ENCODE measurements around the gene SCN4B. TPM values are rescaled to one million over a fixed set of nuclear protein-coding genes. Genes with fewer than 3 reads are reported as not detected.
A peak's percentile ranks its signal among the peaks of the same experiment; 100 is the strongest.

SCN4B gene
- total and polyA plus RNA-seq, 2 of the 8 experiments (the other 6 are each of a cell fraction or from before 2014, with no cell fraction given): 2.8 to 4.9 TPM

DNA sequence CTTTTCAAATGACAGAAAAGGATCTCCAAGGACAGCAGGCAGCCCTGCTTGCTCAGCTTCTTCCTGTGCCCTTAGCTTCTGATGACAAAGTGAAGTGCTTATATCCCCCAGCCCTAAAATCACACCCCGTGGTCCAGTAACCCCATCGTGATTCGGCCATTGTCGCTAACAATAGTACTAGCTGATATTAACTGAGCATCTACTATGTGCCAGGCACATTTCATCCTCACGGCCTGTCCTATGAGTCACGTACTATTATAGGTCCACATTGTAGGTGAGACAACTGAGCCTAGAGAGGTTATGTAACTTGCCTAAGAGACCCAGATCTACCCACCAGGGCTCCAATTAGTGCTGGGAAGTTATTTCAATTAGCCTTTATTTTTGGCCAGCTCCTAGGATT, 6.1 kb downstream of the SCN4B start:
- H3K36me3 ChIP-seq (ENCODE audit: control insufficient read depth in 2 of 4, insufficient read depth in 4 of 4, low read length in 3 of 4): no peaks in the 10 kb centered on the region
- no peak overlapping the region for H2BK20ac ChIP-seq (ENCODE audit: low read length)
- H3K79me2 ChIP-seq (ENCODE audit: control insufficient read depth in 1 of 2, insufficient read depth in 2 of 2, low read length in 2 of 2): no peaks in the 10 kb centered on the region
- no peak overlapping the region for H3K23ac ChIP-seq (ENCODE audit: insufficient read length)
- DNase-seq (ENCODE audit: low read depth in 1 of 2, low spot score in 2 of 2) (no peak), FAIRE-seq (no peak)
- WGBS, 2 experiments (ENCODE audit: extremely low coverage in 1 of 2, insufficient coverage in 1 of 2, insufficient read length in 1 of 2, insufficient replicate concordance in 2 of 2, low coverage in 1 of 2, low lambda C conversion rate in 2 of 2, missing lambda C conversion rate in 1 of 2): 72% methylated on average over 6 of the region's 6 CpGs; no CpG with 5 or more reads in 1 of the 2 experiments
- no peak overlapping the region for H4K8ac ChIP-seq (ENCODE audit: extremely low read depth, insufficient read depth, low read length)
- no peak overlapping the region for H3K14ac ChIP-seq (ENCODE audit: insufficient read length)
- no peak overlapping the region for H2BK12ac ChIP-seq (ENCODE audit: low read depth, low read length)
- H3K23me2 ChIP-seq (ENCODE audit: low read depth, low read length): no peaks in the 10 kb centered on the region
- H3K4ac ChIP-seq (replicated peaks; ENCODE audit: insufficient read length, low read depth, low read length): no peak overlapping the region
- no peak overlapping the region for H3K56ac ChIP-seq (replicated peaks; ENCODE audit: insufficient read length, low read depth, low read length)
- H4K5ac ChIP-seq (ENCODE audit: insufficient read length, low read depth, low read length): no peak overlapping the region
- no peak overlapping the region for H2AK5ac ChIP-seq (ENCODE audit: low read depth, low read length)
- ChIA-PET CTCF (ENCODE audit: partially characterized antibody) (interaction anchor here (0.6 to 12.7 kb wide), 11 partner anchors 9 to 248 kb away, joined by 3 to 245 read pairs (median 4); no protein-coding TSS in a partner anchor), POLR2A (ENCODE audit: partially characterized antibody) (no interaction called here)
- H3K27ac ChIP-seq (ENCODE audit: low read depth, low read length): no peak overlapping the region
- 0 out of 2 replicates have a peak overlapping the region, but pooled peaks have one; percentile 9 for H3K18ac ChIP-seq (ENCODE audit: extremely low read depth, low read length)
- no peaks in the 10 kb centered on the region for H3K79me1 ChIP-seq (ENCODE audit: low read depth, low read length)
- H3K4me1 ChIP-seq (replicated peaks in 1 of 4; ENCODE audit: control insufficient read depth in 3 of 4, insufficient read depth in 4 of 4, low read length in 3 of 4): peaks cover 0 to 25% (median 10%) of the 10 kb centered on the region in 4 experiments; a peak in 6 of 7 replicates
- no peak overlapping the region for H4K91ac ChIP-seq (replicated peaks; ENCODE audit: insufficient read length, low read length)
- no peak overlapping the region for H2BK15ac ChIP-seq (ENCODE audit: low read length)
- H3K27me3 ChIP-seq (replicated peaks in 1 of 4; ENCODE audit: control insufficient read depth in 3 of 4, extremely low read depth in 1 of 4, insufficient read depth in 3 of 4, low read length in 3 of 4): peaks cover 8 to 41% (median 27%) of the 10 kb centered on the region in 4 experiments
- H3K9me3 ChIP-seq (ENCODE audit: insufficient read depth in 2 of 2, low read depth in 1 of 2, low read length in 1 of 2): no peaks in the 10 kb centered on the region
- H3K4me2 ChIP-seq (ENCODE audit: insufficient read depth in 1 of 2, low read depth in 2 of 2, low read length in 2 of 2): peak overlapping the region; percentile 27 to 74
- H3K4me3 ChIP-seq (ENCODE audit: extremely low read depth in 1 of 4, insufficient read depth in 2 of 4, low read depth in 3 of 4, low read length in 4 of 4): peak overlapping the region in 3 of 4 experiments; percentile 49 to 70 (median 57); a peak in 5 of 8 replicates
- no peak overlapping the region for H3K9ac ChIP-seq (replicated peaks in 1 of 4; ENCODE audit: extremely low read depth in 1 of 4, low read depth in 3 of 4, low read length in 3 of 4)
- no peak overlapping the region for H2AFZ ChIP-seq (ENCODE audit: low read length)
- H4K20me1 ChIP-seq (replicated peaks in 1 of 2; ENCODE audit: control insufficient read depth in 1 of 2, insufficient read depth in 2 of 2, low read length in 2 of 2): peaks cover 0 to 3% of the 10 kb centered on the region in 2 experiments
- no peak overlapping the region for H2BK120ac ChIP-seq (replicated peaks; ENCODE audit: low read depth, low read length)
- H2BK5ac ChIP-seq (ENCODE audit: low read depth, low read length): no peak overlapping the region
- no peak for TF ChIP-seq CHD2 (IDR thresholded peaks at IDR 0.05; ENCODE audit: low read length)
- no peak for TF ChIP-seq RFX5 (IDR thresholded peaks at IDR 0.05; ENCODE audit: borderline replicate concordance, low read depth, low read length)
- no peak for TF ChIP-seq HDAC6 (IDR thresholded peaks at IDR 0.05; ENCODE audit: low read depth, low read length)
- no peak for TF ChIP-seq SIX5 (IDR thresholded peaks at IDR 0.05; ENCODE audit: low read depth, low read length)
- TF ChIP-seq PHF8 (conservative IDR thresholded peaks at IDR 0.05; ENCODE audit: low read depth, low read length): no peak
- TF ChIP-seq HDAC2 (IDR thresholded peaks at IDR 0.05; ENCODE audit: borderline replicate concordance in 1 of 2, low read depth in 2 of 2, low read length in 2 of 2): no peak
- TF ChIP-seq, protein P1, sequence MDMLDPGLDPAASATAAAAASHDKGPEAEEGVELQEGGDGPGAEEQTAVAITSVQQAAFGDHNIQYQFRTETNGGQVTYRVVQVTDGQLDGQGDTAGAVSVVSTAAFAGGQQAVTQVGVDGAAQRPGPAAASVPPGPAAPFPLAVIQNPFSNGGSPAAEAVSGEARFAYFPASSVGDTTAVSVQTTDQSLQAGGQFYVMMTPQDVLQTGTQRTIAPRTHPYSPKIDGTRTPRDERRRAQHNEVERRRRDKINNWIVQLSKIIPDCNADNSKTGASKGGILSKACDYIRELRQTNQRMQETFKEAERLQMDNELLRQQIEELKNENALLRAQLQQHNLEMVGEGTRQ (IDR thresholded peaks at IDR 0.05; ENCODE audit: low read length): no peak
- TF ChIP-seq POU5F1 (IDR thresholded peaks at IDR 0.05; ENCODE audit: low read depth, low read length): no peak
- no peak for TF ChIP-seq JUND (IDR thresholded peaks at IDR 0.05; ENCODE audit: low read length)
- no peak for TF ChIP-seq GABPA (IDR thresholded peaks at IDR 0.05; ENCODE audit: borderline replicate concordance, insufficient read depth, low read length)
- no peak for TF ChIP-seq SAP30 (IDR thresholded peaks at IDR 0.05; ENCODE audit: insufficient read depth, insufficient replicate concordance, low read length)
- no peak for TF ChIP-seq EGR1 (IDR thresholded peaks at IDR 0.05; ENCODE audit: borderline replicate concordance, low read depth, low read length)
- no peak for TF ChIP-seq FOSL1 (IDR thresholded peaks at IDR 0.05; ENCODE audit: insufficient read depth, low read depth, low read length)

Data from H1 (cell line).